K562 (cell line): ENCODE measurements around the gene UTP20.

ENCODE experiments used
- KDM2B ChIP-seq: fragments of 250-450 bp; sonication (Bioruptor Pico); IDR thresholded peaks from 2 replicates; pipeline ENCODE4 v1.8.0; 2021; ENCODE audit warnings: mild to moderate bottlenecking, moderate library complexity
- POLR2AphosphoS5 ChIP-seq: IDR thresholded peaks from 2 replicates; pipeline ENCODE4 v1.6.1; 2011; ENCODE audit warnings: mild to moderate bottlenecking, low read depth, low read length, moderate library complexity; ENCODE audit not compliant: control insufficient read depth, insufficient read depth
- TF ChIP-seq, protein P1 (sequence below), 2 experiments: fragments of 250-450 bp in 1 of 2; fragments of 450-650 bp in 1 of 2; sonication (Bioruptor Pico) in 1 of 2; IDR thresholded peaks; 2 replicates each; pipeline versions ENCODE4 v1.6.1 to v1.8.0; 2016 to 2021; ENCODE audit warnings: mild to moderate bottlenecking in 2 of 2, moderate library complexity in 2 of 2, missing compliant biosample characterization in 1 of 2, missing genetic modification characterization in 1 of 2
- TF ChIP-seq, protein P2 (sequence below), 2 experiments: fragments of 450-650 bp; IDR thresholded peaks; 2 replicates each; pipeline ENCODE4 v1.6.1; 2016; ENCODE audit warnings: mild to moderate bottlenecking in 2 of 2, borderline replicate concordance in 1 of 2, low read depth in 1 of 2, moderate library complexity in 1 of 2

DNA sequence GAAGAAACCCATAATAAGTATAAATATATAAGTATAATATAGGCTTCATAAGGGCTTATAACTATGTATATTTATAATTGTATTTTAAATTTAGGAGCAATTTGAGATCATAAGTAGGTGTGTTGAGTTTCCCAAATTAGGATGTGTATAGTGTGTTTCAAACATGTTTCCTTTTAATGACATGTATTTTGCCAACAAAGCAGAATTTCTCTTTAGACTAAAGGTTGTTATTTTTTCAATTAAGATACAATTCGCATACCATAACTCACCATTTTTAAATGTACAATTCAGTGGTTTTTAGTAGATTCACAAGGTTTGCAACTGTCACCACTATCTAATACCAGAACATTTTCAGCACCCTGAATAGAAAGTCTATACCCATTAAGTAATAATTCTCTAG lies 135.3 kb downstream of the UTP20 start:
- TF ChIP-seq, protein P1, sequence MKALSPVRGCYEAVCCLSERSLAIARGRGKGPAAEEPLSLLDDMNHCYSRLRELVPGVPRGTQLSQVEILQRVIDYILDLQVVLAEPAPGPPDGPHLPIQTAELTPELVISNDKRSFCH (CRISPR knock-in tag; IDR thresholded peaks at IDR 0.05): no peak
- TF ChIP-seq, protein P1 (tag; IDR thresholded peaks at IDR 0.05): no peak
- TF ChIP-seq, protein P2, sequence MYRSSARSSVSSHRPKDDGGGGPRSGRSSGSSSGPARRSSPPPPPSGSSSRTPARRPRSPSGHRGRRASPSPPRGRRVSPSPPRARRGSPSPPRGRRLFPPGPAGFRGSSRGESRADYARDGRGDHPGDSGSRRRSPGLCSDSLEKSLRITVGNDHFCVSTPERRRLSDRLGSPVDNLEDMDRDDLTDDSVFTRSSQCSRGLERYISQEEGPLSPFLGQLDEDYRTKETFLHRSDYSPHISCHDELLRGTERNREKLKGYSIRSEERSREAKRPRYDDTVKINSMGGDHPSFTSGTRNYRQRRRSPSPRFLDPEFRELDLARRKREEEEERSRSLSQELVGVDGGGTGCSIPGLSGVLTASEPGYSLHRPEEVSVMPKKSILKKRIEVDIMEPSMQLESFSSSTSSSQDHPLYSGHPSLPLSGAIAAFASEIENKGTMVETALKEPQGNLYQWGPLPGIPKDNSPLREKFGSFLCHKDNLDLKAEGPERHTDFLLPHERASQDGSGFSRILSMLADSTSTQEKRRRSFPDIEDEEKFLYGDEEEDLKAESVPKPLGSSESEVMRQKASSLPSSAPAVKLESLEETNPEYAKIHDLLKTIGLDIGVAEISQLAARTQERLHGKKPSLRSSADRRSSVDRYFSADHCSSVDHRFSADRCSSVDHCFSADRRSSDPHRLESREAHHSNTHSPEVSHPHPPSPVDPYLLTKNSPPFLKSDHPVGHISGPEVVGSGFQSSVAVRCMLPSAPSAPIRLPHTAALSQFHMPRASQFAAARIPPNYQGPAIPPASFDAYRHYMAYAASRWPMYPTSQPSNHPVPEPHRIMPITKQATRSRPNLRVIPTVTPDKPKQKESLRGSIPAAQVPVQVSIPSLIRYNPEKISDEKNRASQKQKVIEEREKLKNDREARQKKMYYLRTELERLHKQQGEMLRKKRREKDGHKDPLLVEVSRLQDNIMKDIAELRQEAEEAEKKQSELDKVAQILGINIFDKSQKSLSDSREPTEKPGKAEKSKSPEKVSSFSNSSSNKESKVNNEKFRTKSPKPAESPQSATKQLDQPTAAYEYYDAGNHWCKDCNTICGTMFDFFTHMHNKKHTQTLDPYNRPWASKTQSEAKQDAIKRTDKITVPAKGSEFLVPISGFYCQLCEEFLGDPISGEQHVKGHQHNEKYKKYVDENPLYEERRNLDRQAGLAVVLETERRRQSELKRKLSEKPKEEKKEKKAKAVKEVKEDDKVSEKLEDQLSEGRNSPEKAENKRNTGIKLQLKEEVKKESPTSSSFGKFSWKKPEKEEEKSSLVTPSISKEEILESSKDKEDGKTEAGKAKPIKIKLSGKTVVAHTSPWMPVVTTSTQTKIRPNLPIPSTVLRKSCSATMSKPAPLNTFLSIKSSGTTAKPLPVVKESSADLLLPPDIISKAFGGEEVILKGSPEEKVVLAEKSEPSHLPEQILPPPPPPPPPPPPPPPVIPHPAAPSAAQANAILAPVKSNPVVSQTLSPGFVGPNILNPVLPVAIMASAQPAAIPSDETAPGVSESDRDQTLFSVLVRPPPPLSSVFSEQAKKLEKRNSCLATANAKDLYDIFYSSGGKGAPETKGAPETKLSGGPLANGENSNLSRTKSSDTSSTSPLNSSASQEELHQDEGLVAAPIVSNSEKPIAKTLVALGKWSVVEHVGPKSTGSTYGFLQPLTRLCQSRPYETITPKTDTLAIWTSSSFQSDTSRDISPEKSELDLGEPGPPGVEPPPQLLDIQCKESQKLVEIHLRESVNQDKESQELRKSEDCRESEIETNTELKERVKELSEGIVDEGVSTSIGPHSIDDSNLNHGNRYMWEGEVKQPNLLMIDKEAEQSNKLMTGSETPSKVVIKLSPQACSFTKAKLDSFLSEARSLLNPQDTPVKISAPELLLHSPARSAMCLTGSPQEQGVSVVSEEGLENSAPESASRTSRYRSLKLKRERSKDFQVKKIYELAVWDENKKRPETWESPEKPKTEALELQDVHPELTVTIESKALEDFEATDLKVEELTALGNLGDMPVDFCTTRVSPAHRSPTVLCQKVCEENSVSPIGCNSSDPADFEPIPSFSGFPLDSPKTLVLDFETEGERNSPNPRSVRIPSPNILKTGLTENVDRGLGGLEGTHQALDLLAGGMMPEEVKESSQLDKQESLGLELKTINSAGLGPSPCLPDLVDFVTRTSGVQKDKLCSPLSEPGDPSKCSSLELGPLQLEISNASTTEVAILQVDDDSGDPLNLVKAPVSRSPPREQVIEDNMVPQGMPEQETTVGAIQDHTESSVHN (IDR thresholded peaks at IDR 0.05; ENCODE audit: borderline replicate concordance in 1 of 2, low read depth in 1 of 2): no peak
- TF ChIP-seq KDM2B (no peak), POLR2AphosphoS5 (no peak)
